HG02571 (cell line): ENCODE data around the gene RALGPS2.

ENCODE experiments used
- ATAC-seq: cut with Tn5 transposase; IDR thresholded peaks from one replicate; pipeline ENCODE4 v1.9.1; 2021; ENCODE audit warnings: mild to moderate bottlenecking, moderate library complexity; ENCODE audit not compliant: unreplicated experiment

Gene RALGPS2

DNA sequence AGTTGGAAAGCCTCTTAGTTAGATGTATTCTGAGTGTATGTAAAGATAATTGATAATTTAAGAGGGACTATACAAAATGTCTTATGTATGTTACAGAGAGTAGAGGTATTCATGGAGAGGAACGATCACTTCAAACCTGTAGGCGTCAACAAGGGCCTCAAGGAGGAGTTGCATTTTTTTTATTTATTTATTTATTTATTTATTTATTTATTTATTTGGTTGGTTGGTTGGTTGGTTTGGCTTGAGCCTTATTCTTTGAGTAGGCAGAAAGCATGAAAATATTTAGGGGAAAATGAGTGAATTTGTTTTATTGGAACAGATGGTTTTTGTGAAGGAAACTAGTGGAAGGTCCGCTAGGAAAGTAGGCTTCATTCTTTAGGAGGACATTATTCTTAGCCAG, 137.4 kb downstream of the RALGPS2 start:
- ATAC-seq: no peak

DNA sequence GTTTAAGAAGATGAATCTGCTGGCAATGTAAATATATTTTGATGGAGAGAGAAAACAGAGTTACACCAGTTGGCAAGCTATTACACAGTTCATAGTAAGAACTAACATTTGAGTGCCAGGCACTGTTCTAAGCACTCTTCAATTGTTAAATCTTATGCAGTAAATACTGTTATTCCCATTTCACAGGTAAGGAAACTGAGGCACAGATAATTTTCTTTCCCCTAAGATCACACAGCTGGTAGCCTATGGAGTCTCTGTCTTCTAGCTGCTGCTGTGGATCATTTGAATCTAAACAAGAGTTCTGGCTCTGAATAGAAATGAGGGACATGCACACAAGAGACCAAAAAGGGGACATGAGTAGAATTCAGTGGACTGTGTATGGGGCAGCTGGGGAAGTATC, 137.8 kb downstream of the RALGPS2 start:
- ATAC-seq: no peak

DNA sequence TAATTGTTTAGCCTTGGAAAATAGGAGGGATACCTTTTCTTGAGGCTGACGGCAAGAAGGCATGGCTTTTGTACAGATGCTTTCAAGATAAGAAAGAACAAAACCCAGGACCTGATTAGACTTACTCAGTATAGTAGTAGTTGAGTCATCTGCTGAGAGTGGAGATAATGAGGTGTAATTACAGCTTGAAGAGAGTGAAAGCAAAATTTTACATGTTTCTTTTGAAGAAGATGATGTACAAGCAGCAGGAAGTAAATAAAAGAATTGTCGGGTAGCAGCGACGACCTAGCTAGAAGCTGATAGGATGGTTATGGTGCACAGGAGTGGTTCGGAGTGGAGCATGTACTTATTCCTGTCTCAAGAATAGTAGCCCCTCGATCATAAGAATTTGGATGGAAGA, 139.3 kb downstream of the RALGPS2 start:
- no peak for ATAC-seq

DNA sequence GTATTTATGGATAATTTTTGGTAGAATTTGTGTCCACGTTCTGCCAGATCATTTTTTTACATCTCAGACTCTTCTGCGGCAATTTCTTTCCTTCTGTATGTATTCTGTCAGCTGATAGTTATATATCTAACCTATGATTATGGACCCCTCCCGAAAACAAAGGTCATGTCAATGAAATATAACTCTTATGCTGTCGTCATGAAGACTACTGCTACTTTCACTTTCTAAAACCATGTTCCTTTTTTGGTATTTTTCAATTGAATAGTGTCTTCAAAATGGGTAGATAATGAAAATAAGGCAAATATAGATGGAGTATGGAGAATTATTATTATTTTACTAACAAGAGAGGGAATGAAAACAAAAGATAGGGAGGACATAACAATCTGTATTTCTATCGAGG, 142.6 kb downstream of the RALGPS2 start:
- no peak for ATAC-seq

DNA sequence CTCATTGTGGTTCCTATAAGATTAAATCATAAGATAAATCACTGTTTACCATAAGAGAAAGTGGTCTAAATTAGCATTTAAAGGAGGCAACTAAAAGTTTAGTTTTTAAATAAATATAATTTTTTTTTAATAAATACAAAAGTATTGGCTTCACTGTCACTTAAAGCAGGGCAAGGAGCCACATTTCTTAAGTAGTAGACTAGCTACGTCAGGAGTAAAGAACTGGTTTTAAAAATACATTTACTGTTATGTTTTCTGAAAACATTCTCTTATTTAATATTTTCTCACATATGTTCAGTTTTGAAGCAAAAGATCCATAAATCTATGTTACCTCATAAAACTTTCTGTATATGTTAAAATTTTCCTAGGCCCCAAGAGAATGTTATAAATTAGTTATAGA, 143.7 kb downstream of the RALGPS2 start:
- ATAC-seq: no peak

DNA sequence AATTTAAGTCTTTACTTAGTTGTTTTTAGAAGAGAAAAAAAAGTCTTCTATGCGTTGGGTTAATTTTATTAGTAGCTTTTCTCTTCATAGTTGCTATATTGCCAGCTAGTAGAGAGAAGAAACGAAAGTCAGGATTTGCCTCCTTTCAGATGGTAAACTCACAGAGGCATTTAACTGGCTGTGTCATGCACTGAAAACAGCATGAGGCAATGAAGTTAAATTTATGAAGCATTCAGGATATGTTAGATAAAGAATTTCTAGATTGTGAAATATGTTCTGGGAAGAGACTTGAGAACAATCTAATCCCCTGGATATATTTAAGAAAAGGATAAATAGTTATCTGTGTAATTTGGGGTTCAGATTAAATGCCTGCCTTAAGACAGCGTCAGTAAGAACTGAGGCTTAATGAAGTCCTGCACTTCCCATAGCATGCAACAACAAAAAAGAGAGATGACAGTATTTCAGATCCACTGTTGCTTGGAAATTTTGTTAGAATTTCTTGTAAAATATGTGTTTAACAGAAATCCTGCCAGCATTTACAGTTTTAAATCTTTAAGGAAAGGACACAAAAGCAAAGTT, 144.2 kb downstream of the RALGPS2 start:
- ATAC-seq: no peak

DNA sequence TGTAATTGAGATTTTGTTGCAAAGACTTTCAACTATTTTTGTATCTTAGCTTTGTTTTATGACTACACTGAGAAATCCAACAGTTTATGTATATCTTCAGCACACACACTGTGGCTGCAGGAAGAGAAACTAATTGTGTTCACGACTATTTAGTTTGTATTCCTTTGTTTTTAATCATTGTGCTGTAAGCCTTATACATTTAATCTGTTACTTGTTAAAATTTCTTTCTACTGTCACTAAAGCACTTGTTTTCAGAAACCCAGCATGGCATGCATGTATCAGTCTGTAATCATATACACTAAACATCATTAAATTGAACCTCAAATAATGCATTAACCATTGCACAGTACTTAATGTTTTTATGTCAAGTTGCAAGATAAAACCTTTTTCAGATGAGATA, 145.2 kb downstream of the RALGPS2 start:
- ATAC-seq: no peak

DNA sequence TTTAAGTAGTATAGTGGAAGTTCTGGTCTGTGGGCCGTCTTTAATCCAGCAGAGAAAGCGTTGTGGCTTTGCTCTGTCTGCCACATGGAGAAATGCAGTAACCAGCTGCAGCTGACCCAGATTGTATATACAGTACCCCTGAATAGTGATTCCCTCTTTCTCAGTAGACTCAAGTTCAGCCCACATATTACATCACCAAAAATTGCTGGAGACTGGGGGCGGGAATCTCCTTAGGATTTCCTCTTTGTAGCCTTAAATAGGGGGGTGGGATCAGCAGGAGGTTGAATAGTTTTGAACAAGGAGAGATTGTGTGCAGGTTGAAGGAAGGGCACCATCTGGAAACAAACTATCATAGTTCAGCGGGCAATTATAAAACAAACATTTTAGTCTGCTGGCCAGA, 145.9 kb downstream of the RALGPS2 start, which contains the start of gene ANGPTL1:
ANGPTL1 (minus strand) TSS at position 134 of the 400 bp plus-strand sequence. CDS start 5,301 bp downstream, outside the sequence.
- no peak for ATAC-seq

DNA sequence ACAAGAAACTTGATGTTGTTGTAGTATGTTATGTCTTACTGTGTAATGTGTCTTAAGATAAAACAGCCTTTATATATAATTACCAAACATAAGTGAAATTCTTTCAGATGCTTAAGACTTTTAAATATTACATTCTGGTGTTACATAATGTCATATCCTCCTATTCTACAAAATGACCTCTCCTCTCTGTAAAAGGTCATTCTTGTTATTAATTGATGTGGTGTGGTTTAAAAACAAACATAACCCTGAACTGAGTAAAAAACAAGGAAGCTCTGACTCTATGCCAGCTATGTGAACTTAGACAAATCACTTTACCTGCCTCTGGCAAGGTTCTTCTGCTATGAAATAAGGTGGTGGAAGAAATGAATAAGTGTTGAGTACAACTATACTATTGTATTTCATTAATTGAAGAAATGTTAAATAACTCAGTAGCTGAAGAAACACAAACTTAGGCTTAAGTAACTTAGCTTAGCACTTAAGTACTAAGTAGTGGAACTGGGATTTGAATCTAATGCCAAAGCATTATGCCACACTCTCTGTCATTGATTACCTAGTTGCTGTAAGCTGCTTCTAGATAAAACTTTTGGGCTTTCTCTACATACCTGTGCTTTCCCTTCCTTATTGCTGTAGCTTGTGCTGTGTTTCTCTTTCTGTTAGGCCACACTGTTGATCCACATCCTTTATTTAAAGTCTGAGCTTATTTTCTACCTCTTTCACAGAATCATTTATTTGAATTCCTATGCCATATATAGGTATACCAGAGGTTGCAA, 146.7 kb downstream of the RALGPS2 start:
- no peak for ATAC-seq

DNA sequence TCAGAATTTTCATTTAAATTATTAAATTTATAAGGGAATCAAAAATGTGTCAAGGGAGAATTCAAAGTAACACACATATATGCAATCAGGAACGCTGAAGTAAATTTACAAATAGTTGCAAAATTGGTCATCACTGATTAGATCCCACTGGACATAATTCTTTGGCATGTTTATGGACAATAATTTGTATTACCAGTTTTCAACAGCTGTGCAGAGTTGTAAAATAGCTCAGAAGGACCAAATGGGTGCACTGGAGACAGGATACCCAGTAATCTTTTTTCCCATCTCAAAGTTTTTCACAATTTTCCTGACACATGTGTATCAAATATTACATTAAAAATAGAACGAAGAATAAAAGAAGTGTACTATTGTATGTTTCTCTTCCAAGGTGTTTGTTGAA, 149.9 kb downstream of the RALGPS2 start:
- no peak for ATAC-seq

DNA sequence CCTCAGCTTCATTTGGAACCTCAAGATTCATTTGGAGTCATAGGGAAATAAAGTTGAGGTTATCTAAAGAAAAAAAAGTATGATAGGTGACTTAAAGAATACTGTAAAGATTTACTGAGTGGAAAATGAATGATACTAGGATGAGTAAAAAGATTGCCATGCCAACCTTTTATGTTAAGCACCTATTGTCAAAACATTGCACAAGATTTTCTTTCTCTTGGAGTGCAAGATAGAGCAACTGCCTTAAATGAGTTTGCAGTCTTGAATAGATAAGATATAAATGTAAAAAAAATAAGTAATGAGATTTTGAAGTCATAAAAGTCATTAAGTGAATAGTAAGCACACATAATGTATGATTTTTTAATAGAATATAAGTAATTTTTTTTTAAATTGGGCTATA, 150.9 kb downstream of the RALGPS2 start:
- no peak for ATAC-seq

DNA sequence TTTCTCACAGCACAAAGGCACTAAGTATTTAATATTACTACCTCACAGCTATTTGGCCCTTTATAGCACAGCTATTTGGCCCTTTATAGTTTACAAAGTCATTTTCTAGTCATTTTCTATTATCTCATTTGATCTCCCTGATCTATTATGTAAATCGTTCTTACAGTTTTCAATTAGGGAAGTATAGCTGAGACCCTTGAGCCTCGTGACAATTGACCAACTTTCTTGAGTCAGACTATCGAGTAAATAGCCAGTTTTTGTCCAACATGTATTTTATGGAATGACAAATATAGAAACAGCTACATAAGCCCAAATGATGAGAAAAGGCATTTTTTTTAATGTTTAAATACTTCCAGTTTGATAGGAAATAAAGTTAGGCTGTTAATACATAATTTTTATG, 152.9 kb downstream of the RALGPS2 start:
- no peak for ATAC-seq

DNA sequence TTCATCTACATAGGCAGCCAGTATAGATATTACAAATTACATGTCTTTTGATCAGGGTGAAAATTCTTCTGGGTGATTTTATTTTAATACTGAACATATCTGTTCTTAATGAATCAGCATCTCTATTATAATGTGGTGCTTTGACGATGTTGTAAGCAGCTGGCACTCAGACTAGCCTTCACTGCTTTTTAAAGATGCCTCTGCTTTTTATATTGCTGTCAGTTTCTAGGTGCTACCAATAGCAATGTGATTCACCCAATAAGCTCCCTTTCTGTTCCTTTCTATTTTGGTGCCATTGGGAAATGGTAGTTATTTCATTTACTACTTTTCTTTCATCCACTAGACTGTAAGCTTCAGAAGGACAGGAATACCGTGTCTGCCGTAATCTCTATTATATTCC, 156.9 kb downstream of the RALGPS2 start:
- ATAC-seq: no peak

DNA sequence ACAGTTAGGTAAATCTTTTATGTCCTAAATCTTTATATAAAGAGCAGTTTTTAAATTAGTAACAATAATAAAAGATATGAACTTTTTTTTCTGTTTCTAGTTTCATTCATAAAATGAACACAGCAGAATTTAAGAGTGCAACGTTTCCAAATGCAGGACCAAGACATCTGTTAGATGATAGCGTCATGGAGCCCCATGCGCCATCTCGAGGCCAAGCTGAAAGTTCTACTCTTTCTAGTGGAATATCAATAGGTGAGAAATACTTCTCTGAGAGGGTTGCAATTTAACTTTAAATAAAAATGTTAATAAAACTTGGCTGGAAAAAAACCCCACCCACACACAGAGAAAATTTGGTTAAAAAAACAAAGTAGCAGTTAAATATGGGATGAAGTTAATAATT, 160.8 kb downstream of the RALGPS2 start:
- no peak for ATAC-seq

DNA sequence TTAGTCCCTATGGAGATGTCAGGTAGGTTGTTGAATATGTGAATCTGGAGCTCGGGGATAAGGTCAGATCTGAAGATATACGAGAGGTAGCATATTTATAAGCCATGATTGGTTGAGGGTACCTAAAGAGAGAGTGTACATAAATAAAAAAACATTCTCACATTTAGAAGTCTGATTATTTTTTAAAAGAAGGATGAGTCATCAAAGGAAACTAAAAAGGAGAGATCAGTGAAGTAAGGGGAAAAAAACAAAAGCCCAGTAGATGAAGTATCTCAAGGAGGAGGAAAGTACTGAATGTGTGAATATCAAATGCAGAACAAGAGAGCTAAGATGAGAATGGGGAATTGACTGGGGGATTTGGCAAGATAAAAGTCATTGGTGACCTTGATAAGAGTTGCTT, 161.5 kb downstream of the RALGPS2 start:
- no peak for ATAC-seq

DNA sequence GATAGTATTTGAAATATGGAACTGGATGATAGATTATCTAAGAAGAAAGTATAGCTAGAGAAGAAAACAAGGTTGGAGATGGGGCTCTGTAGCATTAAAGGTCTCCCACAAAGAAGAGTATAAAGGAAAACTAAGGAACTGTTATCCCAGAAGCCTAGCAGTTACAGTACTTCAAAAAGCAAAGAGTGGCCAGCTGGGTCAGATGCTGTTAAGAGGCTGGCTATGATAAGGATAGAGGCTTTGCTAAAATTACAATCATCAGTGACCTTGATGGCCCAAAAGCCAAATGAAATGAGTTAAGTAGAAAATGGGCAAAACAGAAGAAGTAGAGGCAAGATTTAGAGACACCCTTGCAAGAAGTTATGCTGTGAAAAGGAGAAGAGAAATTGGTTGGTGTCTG, 170.9 kb downstream of the RALGPS2 start:
- no peak for ATAC-seq

DNA sequence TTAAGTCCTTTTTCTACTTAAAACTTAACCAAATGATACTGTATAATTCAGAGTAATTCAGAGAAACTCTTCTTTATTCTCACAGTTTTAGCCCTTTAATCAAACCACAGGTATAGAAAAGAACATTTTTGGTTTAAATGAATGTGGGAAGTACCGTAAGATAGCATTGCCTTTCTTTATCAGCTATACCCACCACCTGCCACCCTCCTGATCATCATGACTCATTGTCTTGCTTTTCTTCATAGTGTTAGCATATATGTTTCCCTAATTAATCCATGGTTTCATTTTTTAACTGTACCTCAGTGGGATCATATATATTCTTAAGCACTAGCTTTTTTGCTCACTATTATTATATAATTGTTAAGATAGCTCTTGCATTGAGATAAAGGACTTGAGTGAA, 173.4 kb downstream of the RALGPS2 start:
- no peak for ATAC-seq

DNA sequence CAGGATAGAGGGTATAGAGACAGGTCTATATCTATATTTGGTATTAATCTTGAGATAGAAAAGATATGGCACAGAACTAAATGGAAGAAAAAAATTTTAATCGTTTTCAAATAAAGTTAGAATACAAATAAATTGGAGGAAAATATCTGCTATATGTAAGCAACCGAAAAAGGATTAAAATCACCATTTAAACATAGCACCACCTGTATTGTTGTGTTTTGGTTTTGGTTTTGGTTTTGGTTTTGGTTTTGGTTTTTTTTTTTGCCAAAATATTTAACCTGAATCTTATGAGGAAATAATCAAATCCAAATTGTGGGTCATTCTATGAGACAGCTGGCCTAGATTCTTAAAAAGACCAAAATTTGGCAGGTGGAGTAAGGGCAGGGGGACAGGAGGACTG, 174.4 kb downstream of the RALGPS2 start:
- no peak for ATAC-seq

DNA sequence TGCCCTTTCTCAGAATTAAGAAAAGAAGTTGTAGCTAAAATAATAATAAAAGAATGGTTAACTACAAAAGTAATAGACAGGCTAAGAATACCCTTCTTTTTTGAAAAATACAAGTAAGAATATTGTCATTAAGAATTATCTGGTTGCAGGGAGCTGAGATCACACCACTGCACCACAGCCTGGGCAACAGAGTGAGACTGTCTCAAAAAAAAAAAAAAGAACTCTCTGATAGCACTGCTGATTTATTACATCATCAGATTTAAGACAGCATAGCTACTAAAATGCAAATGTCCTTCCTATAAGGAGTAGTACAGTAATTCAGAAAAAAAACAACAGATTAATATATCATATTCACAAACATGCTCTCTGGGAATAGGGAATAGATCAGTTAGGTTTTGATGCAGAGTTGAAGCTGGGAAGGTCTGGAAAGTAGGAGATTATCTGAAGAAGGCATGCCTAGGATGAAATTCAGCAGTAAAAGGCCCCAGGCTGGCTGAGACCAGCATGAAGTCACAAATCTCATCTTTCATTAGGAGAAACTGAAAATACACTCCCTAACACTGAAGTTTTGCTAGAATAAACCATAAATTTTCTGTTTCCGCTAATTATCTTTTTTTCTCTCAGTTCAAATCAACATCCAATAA, 176.6 kb downstream of the RALGPS2 start:
- no peak for ATAC-seq

DNA sequence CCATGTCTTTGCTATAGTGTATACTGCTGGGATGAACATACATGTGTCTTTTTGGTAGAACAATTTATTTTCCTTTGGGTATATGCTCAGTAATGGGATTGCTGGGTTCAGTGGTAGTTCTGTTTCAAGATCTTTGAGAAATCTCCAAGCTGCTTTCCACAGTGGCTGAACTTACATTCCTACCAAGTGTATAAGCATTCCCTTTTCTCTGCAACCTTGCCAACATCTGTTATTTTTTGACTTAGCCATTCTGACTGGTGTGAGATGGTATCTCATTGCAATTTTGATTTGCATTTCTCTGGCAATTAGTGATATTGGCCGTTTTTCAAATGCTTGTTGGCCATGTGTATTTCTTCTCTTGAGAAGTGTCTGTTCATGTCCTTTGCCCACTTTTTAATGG, 183.3 kb downstream of the RALGPS2 start:
- no peak for ATAC-seq

DNA sequence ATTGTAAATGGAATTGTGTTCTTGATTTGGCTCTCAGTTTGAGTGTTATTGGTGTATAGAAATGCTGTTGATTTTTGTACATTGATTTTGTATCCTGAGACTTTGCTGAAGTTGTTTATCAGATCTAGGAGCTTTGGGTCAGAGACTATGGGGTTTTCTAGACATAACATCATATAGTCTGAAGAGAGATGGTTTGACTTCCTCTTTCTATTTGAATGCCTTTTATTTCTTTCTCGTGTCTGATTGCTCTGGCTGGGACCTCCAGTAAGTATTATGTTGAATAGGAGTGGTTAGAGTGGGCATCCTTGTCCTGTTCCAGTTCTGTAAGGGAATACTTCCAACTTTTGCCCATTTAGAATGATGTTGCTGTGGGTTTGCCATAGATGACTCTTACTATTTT, 185.0 kb downstream of the RALGPS2 start:
- ATAC-seq: no peak

DNA sequence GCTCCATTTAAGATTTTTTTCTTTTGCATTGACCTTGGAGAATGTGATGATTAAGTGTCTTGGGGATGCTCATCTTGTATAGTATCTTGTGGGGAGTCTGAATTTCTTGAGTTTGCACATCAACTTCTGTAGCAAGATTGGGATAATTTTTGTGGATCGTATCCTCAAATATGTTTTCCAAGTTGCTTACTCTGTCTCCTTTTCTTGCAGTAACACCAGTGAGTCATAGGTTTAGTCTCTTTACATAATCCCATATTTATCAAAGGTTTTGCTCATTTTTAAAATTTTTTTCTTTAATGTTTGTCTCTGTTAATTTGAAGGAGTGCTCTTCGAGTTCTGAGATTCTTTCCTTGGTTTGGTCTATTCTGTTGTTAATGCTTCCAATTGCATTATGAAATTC, 187.6 kb downstream of the RALGPS2 start:
- ATAC-seq: no peak
